Lower lobe of right lung (tissue), 2 donors: Measurements from ENCODE around the gene AP2M1. TPM values are rescaled to one million over a fixed set of nuclear protein-coding genes. Genes with fewer than 3 reads are reported as not detected.

Experiments used
- ATAC-seq, 2 donors: fragments of 200-7000 bp; cut with Tn5 transposase; one replicate each; pipeline ENCODE4 v1.9.1; 2020 to 2022; ENCODE audit warnings: mild to moderate bottlenecking in 2 of 2, moderate library complexity in 2 of 2
- DNase-seq: peaks from one replicate; pipeline ENCODE4 v3.0.0-alpha.2; 2020
- H3K27ac ChIP-seq: fragments of 200-600 bp; one replicate; pipeline ENCODE4 v1.8.0; 2022
- H3K27me3 ChIP-seq: fragments of 200-600 bp; one replicate; pipeline ENCODE4 v1.8.0; 2022; ENCODE audit warnings: low read depth
- H3K36me3 ChIP-seq: fragments of 200-600 bp; one replicate; pipeline ENCODE4 v1.8.0; 2022; ENCODE audit warnings: mild to moderate bottlenecking
- H3K4me1 ChIP-seq: fragments of 200-600 bp; one replicate; pipeline ENCODE4 v1.8.0; 2022
- H3K4me3 ChIP-seq: fragments of 200-600 bp; one replicate; pipeline ENCODE4 v1.8.0; 2022; ENCODE audit warnings: mild to moderate bottlenecking
- H3K9me3 ChIP-seq: fragments of 200-600 bp; one replicate; pipeline ENCODE4 v1.8.0; 2022
- CTCF ChIP-seq: fragments of 200-600 bp; IDR thresholded peaks from one replicate; pipeline ENCODE4 v1.8.0; 2022; ENCODE audit warnings: antibody characterized with exemption, mild to moderate bottlenecking
- intact Hi-C: fragments of 100-400 bp; cut with DNase I; formaldehyde crosslinking; loops from one replicate; pipeline ENCODE4 v1.11.0; 2022
- total RNA-seq: library from RNA; stranded (reverse); fragmentation: NEBNext Ultra II Directional; extraction: Animal tissue kit (Norgen Biotek cat#: 25700); gene quantifications from one replicate; pipeline ENCODE4 v1.2.1, GENCODE V29; 2021
- donor health status: DM: no; HTN: yes; CAD: no; lungs with severe emphysema.

Gene AP2M1
- total RNA-seq, 1 donor from 2014 or later: 241 TPM

GRCh38 chr3:184168363-184169120 is 6.1 kb upstream of the AP2M1 start:
- DNase-seq: no peak
- TF ChIP-seq CTCF: no peak
- H3K4me3 ChIP-seq: no peak overlapping the region
- no peak for ATAC-seq
- H3K36me3 ChIP-seq: peaks cover 97% of the 10 kb centered on the region
- H3K27me3 ChIP-seq: no peaks in the 10 kb centered on the region
- H3K9me3 ChIP-seq: no peaks in the 10 kb centered on the region
- H3K27ac ChIP-seq: no peak overlapping the region
- H3K4me1 ChIP-seq: no peaks in the 10 kb centered on the region
- intact Hi-C loops: no loop called here

GRCh38 chr3:184169896-184170875 is 4.5 kb upstream of the AP2M1 start:
- H3K27ac ChIP-seq: no peak overlapping the region
- H3K36me3 ChIP-seq: peaks cover 80% of the 10 kb centered on the region
- no peak overlapping the region for H3K4me3 ChIP-seq
- TF ChIP-seq CTCF: no peak
- ATAC-seq (no peak), DNase-seq (no peak)
- peaks cover 5% of the 10 kb centered on the region for H3K4me1 ChIP-seq
- intact Hi-C loops: no loop called here
- H3K9me3 ChIP-seq: no peaks in the 10 kb centered on the region
- H3K27me3 ChIP-seq: no peaks in the 10 kb centered on the region

- no peaks in the 10 kb centered on the region for H3K9me3 ChIP-seq
- H3K27ac ChIP-seq: no peak overlapping the region
- no peaks in the 10 kb centered on the region for H3K27me3 ChIP-seq
- no peak overlapping the region for H3K4me3 ChIP-seq
- peaks cover 66% of the 10 kb centered on the region for H3K36me3 ChIP-seq
- no peak for DNase-seq
- TF ChIP-seq CTCF: no peak
- intact Hi-C loops: no loop called here
- peaks cover 18% of the 10 kb centered on the region for H3K4me1 ChIP-seq
- no peak for ATAC-seq
These were observed 3.1 kb upstream of the AP2M1 start for GRCh38 chr3:184171562-184171961.

GRCh38 chr3:184172681-184173373 is 1.8 kb upstream of the AP2M1 start:
- TF ChIP-seq CTCF: no peak
- Histone ChIP-seq H3K4me1 (peaks cover 31% of the 10 kb centered on the region), H3K27ac (no peak overlapping the region), H3K4me3 (no peak overlapping the region), H3K27me3 (no peaks in the 10 kb centered on the region), H3K9me3 (no peaks in the 10 kb centered on the region), H3K36me3 (peaks cover 63% of the 10 kb centered on the region)
- ATAC-seq (no peak), DNase-seq (no peak)
- intact Hi-C loops: no loop called here

- DNase-seq (no peak), ATAC-seq (no peak)
- no peak overlapping the region for H3K27ac ChIP-seq
- no peaks in the 10 kb centered on the region for H3K27me3 ChIP-seq
- H3K4me1 ChIP-seq: peaks cover 36% of the 10 kb centered on the region
- intact Hi-C loops: no loop called here
- H3K36me3 ChIP-seq: peaks cover 63% of the 10 kb centered on the region
- no peaks in the 10 kb centered on the region for H3K9me3 ChIP-seq
- TF ChIP-seq CTCF: no peak
- H3K4me3 ChIP-seq: no peak overlapping the region
These were observed 1.3 kb upstream of the AP2M1 start for GRCh38 chr3:184173374-184173722.
